ENCODE data around the gene ZRANB1.

ZRANB1 gene

DNA sequence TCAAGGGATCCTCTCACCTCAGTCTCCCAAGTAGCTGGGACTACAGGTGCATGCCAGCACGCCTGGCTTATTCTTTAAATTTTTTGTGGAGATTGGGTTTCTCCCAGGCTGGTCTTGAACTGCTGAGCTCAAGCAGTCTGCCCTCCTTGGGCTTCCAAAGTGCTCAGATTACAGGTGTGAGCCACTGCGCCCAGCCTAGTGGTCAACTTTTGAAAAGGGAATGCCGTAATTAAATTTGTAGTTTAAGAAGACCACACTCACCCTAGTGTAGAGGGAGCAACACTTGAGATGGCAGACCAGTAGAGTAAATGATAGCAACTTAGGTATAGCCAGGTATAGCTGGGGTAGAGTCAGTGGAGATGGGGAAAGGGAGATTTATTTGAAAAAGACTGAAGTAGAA lies 17.6 kb downstream of the ZRANB1 start:
- Histone ChIP-seq H3K4me3 (ENCODE audit: insufficient read depth, low read depth, low read length) (no peak overlapping the region), H3K36me3 (ENCODE audit: control insufficient read depth, insufficient read depth, low read length) (no peaks in the 10 kb centered on the region), H3K4me1 (ENCODE audit: control insufficient read depth, insufficient read depth, low read length) (no peaks in the 10 kb centered on the region), H3K27me3 (ENCODE audit: control insufficient read depth, insufficient read depth, low read length, poor library complexity, severe bottlenecking) (no peaks in the 10 kb centered on the region), H3K27ac (ENCODE audit: insufficient read depth, low read depth, low read length, poor library complexity, severe bottlenecking) (no peak overlapping the region), H3K9me3 (ENCODE audit: control insufficient read depth, low read length) (no peaks in the 10 kb centered on the region)
- WGBS, 2 experiments: 85 to 89% methylated on average over 3 of the region's 3 CpGs

DNA sequence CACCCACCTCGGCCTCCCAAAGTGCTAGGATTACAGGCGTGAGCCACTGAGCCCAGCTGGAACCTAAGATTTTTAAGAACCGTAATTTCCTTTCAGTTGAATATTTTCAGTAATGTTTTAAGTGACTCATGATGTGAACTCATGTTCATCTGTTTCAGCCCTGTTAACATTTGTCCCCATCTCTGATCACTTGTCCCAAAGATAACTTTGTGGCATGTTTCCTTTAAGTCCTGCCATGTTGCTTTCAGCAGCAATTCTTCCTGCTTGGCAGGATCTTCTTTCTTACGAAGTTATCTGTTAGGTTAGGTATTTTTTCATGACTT lies 19.3 kb downstream of the ZRANB1 start:
- 83 to 93% methylated on average over 4 of the region's 4 CpGs for WGBS, 2 experiments
- no peaks in the 10 kb centered on the region for H3K4me1 ChIP-seq (ENCODE audit: control insufficient read depth, insufficient read depth, low read length)
- H3K9me3 ChIP-seq (ENCODE audit: control insufficient read depth, low read length): no peaks in the 10 kb centered on the region
- H3K27me3 ChIP-seq (ENCODE audit: control insufficient read depth, insufficient read depth, low read length, poor library complexity, severe bottlenecking): no peaks in the 10 kb centered on the region
- no peak overlapping the region for H3K4me3 ChIP-seq (ENCODE audit: insufficient read depth, low read depth, low read length)
- no peaks in the 10 kb centered on the region for H3K36me3 ChIP-seq (ENCODE audit: control insufficient read depth, insufficient read depth, low read length)
- no peak overlapping the region for H3K27ac ChIP-seq (ENCODE audit: insufficient read depth, low read depth, low read length, poor library complexity, severe bottlenecking)

DNA sequence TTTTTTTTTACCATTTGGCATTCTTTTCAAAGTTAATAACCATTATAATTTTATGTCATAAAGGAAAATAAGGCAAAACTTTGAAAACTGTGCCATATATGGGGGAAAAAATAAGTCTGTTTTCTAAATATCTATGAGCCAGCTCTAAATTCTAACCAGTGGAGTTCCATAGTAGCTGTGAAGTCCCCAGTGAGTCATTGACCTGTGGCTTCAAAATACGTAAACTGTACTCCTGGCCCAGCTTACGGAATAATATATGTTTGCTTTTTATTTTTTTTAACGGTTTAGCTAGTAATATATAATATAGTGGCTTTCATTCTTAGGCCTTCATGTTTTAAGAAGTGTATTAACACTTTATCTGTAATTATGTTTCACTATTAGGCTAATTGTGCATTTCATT lies 20.5 kb downstream of the ZRANB1 start:
- Histone ChIP-seq H3K4me1 (ENCODE audit: control insufficient read depth, insufficient read depth, low read length) (no peaks in the 10 kb centered on the region), H3K36me3 (ENCODE audit: control insufficient read depth, insufficient read depth, low read length) (no peaks in the 10 kb centered on the region), H3K9me3 (ENCODE audit: control insufficient read depth, low read length) (no peaks in the 10 kb centered on the region), H3K27me3 (ENCODE audit: control insufficient read depth, insufficient read depth, low read length, poor library complexity, severe bottlenecking) (no peaks in the 10 kb centered on the region), H3K27ac (ENCODE audit: insufficient read depth, low read depth, low read length, poor library complexity, severe bottlenecking) (no peak overlapping the region), H3K4me3 (ENCODE audit: insufficient read depth, low read depth, low read length) (no peak overlapping the region)
- 87 to 91% methylated on average over 1 to 2 of the region's 3 CpGs for WGBS, 2 experiments

DNA sequence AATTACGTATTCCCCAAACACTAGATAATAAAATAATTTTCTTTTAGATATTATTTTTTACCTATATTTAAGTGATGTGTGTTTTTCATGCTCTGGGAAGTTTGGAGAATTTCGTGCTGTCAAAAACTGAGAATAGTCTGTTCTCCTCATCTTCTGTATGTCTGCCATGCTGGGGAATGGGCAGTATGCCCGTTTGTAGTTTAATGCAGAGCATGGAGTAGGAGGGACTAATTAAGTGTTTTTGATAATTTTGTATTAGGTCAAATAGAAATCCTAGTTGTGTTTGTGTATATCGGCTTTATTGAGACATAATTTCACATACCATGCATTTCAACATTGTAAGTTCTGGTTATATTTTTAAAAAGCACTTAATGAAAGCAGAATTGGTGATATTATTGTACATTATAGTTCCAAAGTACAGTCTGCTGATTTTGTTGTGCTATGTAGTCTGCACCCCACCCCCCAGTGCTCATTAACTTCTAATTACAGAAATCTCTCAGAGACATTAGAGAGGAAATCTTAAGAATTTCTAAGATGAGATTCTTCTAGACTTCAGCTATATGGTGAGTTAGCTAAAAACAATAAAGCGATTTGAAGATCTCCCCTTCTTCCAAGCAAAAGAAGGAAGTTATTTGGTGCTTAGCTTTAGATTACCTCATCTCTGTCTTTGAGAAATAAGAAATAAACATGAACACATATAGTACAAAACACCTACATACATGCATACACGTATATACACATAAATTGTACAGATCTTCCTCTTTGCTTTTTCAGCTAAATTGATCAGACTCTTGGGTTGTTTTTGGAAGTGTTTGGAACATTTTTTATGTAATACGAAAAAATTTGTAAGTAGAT lies 22.2 kb downstream of the ZRANB1 start:
- Histone ChIP-seq H3K27me3 (ENCODE audit: control insufficient read depth, insufficient read depth, low read length, poor library complexity, severe bottlenecking) (no peaks in the 10 kb centered on the region), H3K4me1 (ENCODE audit: control insufficient read depth, insufficient read depth, low read length) (no peaks in the 10 kb centered on the region), H3K9me3 (ENCODE audit: control insufficient read depth, low read length) (no peaks in the 10 kb centered on the region), H3K27ac (ENCODE audit: insufficient read depth, low read depth, low read length, poor library complexity, severe bottlenecking) (no peak overlapping the region), H3K4me3 (ENCODE audit: insufficient read depth, low read depth, low read length) (no peak overlapping the region), H3K36me3 (ENCODE audit: control insufficient read depth, insufficient read depth, low read length) (no peaks in the 10 kb centered on the region)
- WGBS, 2 experiments: 91 to 98% methylated on average over 3 to 6 of the region's 7 CpGs

DNA sequence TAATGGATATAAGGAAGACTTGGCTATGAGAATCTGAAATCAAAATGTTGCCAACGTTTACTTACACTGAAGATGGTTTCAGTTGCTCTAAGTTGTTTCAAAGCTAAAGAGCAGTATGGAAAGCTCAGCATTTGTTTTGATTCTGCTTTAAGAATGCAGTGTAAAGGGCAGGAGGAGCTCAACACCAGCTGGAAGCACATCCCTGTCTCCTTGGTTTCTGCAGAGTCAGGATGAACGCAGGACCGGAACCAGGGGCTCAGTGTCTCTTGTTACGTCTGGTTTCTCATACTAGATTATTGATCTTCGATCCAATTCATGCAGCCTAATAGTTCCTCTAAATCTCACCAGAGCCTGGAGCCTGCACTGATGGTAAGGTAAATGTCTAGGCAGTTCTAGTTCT lies 24.1 kb downstream of the ZRANB1 start:
- H3K9me3 ChIP-seq (ENCODE audit: control insufficient read depth, low read length): no peaks in the 10 kb centered on the region
- H3K36me3 ChIP-seq (ENCODE audit: control insufficient read depth, insufficient read depth, low read length): no peaks in the 10 kb centered on the region
- no peak overlapping the region for H3K4me3 ChIP-seq (ENCODE audit: insufficient read depth, low read depth, low read length)
- H3K27me3 ChIP-seq (ENCODE audit: control insufficient read depth, insufficient read depth, low read length, poor library complexity, severe bottlenecking): no peaks in the 10 kb centered on the region
- WGBS, 2 experiments: 84 to 93% methylated on average over 4 to 5 of the region's 5 CpGs
- no peak overlapping the region for H3K27ac ChIP-seq (ENCODE audit: insufficient read depth, low read depth, low read length, poor library complexity, severe bottlenecking)
- H3K4me1 ChIP-seq (ENCODE audit: control insufficient read depth, insufficient read depth, low read length): no peaks in the 10 kb centered on the region

DNA sequence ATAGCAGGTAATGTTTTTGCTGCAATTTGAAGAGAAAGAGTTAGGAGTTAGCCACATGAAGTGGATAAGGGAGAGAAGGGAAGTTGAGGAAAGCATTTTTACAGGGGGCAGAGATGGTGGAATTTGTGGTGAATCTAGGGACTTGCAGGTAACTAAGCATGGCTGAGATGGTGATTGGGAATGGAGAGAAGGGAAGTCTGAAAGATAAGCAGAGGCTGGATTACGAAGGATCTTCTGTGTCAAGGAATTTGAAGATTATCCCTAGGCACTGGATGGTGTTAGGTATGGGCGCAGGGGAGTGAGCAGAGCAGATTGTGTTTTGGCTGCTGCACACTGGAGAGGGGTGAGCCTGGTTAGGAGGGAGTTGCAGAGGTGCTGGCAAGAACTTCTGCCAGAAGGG lies 25.3 kb downstream of the ZRANB1 start:
- 92 to 94% methylated on average over 2 of the region's 2 CpGs for WGBS, 2 experiments
- Histone ChIP-seq H3K4me3 (ENCODE audit: insufficient read depth, low read depth, low read length) (no peak overlapping the region), H3K27me3 (ENCODE audit: control insufficient read depth, insufficient read depth, low read length, poor library complexity, severe bottlenecking) (no peaks in the 10 kb centered on the region), H3K36me3 (ENCODE audit: control insufficient read depth, insufficient read depth, low read length) (no peaks in the 10 kb centered on the region), H3K27ac (ENCODE audit: insufficient read depth, low read depth, low read length, poor library complexity, severe bottlenecking) (no peak overlapping the region), H3K9me3 (ENCODE audit: control insufficient read depth, low read length) (no peaks in the 10 kb centered on the region), H3K4me1 (ENCODE audit: control insufficient read depth, insufficient read depth, low read length) (no peaks in the 10 kb centered on the region)

DNA sequence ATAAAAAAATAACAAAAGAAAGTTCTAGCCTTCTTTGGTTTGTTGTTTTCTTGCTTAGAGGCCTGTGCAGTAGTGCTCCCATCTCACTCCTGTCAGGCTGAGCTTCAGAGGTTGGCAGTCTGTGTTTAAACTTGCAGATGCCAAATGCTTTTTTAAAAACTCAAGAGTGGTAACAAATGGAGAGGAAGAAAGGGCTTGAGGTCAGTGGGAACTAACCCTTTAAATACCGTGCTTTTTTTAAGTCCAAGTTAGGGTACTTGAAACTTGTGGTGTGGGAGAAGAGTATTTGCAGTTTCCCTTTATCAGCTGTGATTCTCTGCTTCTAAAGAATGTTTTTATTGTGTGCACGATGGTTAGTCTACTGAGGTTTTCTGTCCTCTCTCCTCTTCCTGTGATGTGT lies 29.4 kb downstream of the ZRANB1 start:
- Histone ChIP-seq H3K36me3 (ENCODE audit: control insufficient read depth, insufficient read depth, low read length) (peaks cover 12% of the 10 kb centered on the region), H3K9me3 (ENCODE audit: control insufficient read depth, low read length) (no peaks in the 10 kb centered on the region), H3K4me1 (ENCODE audit: control insufficient read depth, insufficient read depth, low read length) (no peaks in the 10 kb centered on the region), H3K27ac (ENCODE audit: insufficient read depth, low read depth, low read length, poor library complexity, severe bottlenecking) (no peak overlapping the region), H3K4me3 (ENCODE audit: insufficient read depth, low read depth, low read length) (no peak overlapping the region), H3K27me3 (ENCODE audit: control insufficient read depth, insufficient read depth, low read length, poor library complexity, severe bottlenecking) (no peaks in the 10 kb centered on the region)
- 92 to 93% methylated on average over 2 of the region's 2 CpGs for WGBS, 2 experiments

DNA sequence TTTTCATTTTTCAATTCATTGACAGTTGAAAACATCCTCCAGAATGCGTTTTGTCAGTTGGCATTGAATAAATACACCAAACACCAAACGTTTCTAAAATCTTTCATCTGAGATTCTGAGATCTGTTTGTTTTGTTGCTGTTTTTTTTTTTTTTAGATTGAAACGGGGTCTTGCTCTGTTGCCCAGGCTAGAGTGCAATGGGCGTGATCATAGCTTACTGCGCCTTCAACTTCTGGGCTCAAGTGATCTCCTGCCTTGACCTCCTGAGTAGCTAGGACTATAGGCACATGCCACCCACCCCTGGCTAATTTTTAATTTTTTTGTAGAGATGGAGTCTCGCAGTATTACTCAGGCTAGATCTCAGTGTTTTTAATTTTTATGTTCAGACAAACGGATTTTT lies 30.7 kb downstream of the ZRANB1 start:
- WGBS, 2 experiments: 97 to 98% methylated on average over 7 of the region's 7 CpGs
- H3K36me3 ChIP-seq (ENCODE audit: control insufficient read depth, insufficient read depth, low read length): peaks cover 12% of the 10 kb centered on the region

DNA sequence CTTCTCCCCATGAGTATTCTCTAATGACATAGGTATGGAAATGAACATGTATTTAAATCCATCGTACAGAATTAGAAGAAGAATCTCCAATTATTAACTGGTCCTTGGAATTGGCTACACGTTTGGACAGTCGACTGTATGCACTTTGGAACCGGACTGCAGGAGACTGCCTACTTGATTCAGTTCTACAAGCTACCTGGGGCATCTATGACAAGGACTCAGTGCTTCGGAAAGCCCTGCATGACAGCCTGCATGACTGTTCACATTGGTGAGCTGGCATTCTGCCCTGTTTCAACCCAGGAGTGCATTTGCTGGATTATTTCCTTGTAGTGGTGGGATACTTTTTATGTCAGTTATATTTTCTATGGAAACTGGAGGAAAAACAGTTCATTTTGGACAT lies 32.2 kb downstream of the ZRANB1 start:
- WGBS, 2 experiments: 91 to 95% methylated on average over 5 of the region's 5 CpGs
- H3K4me1 ChIP-seq (ENCODE audit: control insufficient read depth, insufficient read depth, low read length): no peaks in the 10 kb centered on the region
- H3K4me3 ChIP-seq (ENCODE audit: insufficient read depth, low read depth, low read length): no peak overlapping the region
- H3K9me3 ChIP-seq (ENCODE audit: control insufficient read depth, low read length): no peaks in the 10 kb centered on the region
- no peak overlapping the region for H3K27ac ChIP-seq (ENCODE audit: insufficient read depth, low read depth, low read length, poor library complexity, severe bottlenecking)
- no peaks in the 10 kb centered on the region for H3K27me3 ChIP-seq (ENCODE audit: control insufficient read depth, insufficient read depth, low read length, poor library complexity, severe bottlenecking)
- H3K36me3 ChIP-seq (ENCODE audit: control insufficient read depth, insufficient read depth, low read length): peaks cover 12% of the 10 kb centered on the region

More for the DNA sequence above, 30.7 kb downstream of the ZRANB1 start:
- Histone ChIP-seq H3K27me3 (ENCODE audit: control insufficient read depth, insufficient read depth, low read length, poor library complexity, severe bottlenecking) (no peaks in the 10 kb centered on the region), H3K27ac (ENCODE audit: insufficient read depth, low read depth, low read length, poor library complexity, severe bottlenecking) (no peak overlapping the region), H3K4me1 (ENCODE audit: control insufficient read depth, insufficient read depth, low read length) (no peaks in the 10 kb centered on the region), H3K9me3 (ENCODE audit: control insufficient read depth, low read length) (no peaks in the 10 kb centered on the region), H3K4me3 (ENCODE audit: insufficient read depth, low read depth, low read length) (no peak overlapping the region)

DNA sequence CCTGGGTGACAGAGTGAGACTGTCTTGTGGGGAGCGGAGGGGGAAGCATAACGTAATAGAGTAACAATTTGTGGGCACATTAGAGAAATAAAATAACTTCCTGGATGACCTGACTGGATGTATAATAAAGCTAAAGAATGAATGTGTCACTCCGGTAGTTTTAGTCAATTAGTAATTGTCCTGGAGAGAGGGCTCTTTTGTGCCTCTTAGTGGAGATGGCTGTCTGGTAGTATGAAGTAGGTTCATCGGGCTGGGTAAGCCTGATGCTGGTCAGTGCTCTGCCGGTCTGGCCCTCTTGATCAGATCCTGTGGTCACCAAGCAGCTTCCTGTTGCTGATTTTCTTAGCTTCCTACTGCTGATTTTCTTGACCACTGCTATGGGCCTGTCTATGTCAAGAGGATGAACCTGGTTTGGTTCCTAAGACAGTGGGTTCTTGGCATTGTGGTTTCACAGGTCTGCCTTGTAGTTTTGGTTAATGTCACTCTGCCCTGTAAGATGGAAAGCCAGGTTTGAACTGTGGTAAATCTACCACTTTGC lies 34.1 kb downstream of the ZRANB1 start:
- Histone ChIP-seq H3K36me3 (ENCODE audit: control insufficient read depth, insufficient read depth, low read length) (peaks cover 12% of the 10 kb centered on the region), H3K27ac (ENCODE audit: insufficient read depth, low read depth, low read length, poor library complexity, severe bottlenecking) (no peak overlapping the region), H3K4me3 (ENCODE audit: insufficient read depth, low read depth, low read length) (no peak overlapping the region), H3K9me3 (ENCODE audit: control insufficient read depth, low read length) (no peaks in the 10 kb centered on the region), H3K27me3 (ENCODE audit: control insufficient read depth, insufficient read depth, low read length, poor library complexity, severe bottlenecking) (no peaks in the 10 kb centered on the region), H3K4me1 (ENCODE audit: control insufficient read depth, insufficient read depth, low read length) (no peaks in the 10 kb centered on the region)
- 93 to 94% methylated on average over 5 of the region's 5 CpGs for WGBS, 2 experiments
